Pons (tissue), 1 donor: ENCODE measurements around the gene WNT11.

Experiments used
- DNase-seq: peaks from one replicate; pipeline ENCODE4 v3.0.0-alpha.2; 2016; ENCODE audit warnings: low spot score

Gene WNT11

DNA sequence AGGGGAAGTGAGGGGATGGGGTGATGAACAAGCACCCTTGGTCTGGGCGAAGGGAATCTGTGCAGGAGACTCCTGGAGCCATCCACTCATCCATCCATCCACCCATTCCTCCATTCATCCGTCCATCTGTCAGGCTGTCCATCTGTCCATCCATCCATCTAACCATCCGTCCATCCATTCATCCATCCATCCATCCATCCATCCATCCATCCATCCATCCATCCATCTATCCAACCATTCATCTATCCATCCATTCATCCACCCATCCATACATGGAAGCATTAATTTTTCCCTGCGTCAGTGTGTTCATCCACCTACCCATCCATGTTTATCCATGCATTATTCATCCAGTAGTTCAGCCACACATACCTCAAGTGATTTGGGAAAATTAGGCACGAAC is 32.0 kb downstream of the WNT11 start:
- no peak for DNase-seq

DNA sequence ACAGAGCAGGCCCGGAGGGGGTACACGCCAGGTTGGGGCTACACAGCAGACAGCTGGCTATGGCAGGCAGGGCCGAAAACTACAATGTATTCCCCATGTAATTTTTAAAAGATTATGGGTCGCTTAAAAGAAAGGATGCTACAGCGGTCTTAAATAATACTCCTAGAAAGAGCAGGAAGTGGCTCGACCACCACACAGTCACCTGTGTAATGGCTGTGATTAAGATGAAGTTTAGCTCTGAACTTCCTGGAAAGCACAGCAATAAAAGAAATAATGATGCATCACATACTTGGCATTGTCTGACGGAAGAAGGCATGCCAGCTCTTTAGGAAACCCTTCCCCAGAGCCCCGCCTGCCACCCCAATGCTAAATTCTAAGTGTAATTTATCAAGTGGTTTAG is 32.6 kb downstream of the WNT11 start:
- no peak for DNase-seq

DNA sequence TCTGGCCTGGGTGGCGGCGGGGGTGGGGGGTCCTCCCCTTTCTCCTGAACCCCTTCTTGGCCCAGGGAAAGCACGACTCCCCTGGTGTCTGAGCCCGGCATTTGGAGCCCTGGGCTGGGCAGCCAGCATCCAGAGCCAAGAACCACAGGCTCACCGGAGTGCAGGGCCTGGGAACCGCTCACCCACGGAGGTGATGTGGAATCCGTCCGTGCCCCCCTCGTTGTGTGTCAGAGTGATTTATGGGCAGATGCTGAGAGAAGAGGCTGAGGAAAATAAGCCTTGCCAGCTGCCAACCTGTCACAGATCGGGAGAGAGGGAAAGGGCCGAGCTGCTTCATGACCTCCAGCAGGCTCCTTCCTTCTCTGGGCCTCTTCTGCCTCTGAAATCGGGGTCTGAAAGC is 33.7 kb downstream of the WNT11 start:
- DNase-seq: no peak

DNA sequence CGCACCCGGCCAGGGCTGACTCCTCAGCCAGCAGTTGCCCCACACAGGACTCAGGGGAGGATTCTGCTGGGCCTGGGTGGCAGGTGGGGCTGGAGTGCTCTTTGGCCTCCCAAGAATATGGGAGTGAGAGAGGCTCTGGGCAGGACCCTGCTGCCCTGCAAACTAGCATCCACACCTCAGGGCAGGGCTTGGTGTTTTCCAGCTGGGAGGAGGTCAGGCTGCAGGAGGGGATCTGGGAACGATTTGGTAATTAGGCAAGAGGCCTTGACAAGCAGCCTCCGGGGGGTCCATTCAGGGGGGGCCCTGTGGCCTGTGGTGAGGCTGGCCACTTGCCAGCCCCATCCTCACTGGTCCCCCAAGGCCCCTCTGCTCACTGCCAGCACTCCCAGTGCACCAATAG is 35.8 kb downstream of the WNT11 start:
- no peak for DNase-seq

DNA sequence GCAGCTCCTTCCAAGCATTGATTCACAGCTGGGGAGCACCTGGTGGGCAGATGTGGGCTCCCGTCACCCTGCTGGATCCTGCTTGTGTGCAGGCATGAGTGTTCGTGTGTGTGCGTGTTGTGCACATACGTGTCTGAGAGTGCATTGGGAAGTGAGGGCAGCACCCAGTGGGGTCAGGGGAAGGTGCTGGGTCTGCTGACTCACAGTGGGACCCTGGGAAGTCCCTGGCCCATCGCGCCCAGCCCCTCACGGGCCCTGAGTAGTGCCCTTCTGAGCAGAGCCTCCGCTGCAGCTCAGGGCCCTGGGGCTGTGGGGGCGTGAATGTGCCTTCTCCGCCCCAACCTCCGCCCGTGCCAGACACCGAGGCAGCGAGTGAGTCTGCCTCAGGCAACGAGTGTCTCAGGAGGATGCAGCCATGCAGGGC is 36.8 kb downstream of the WNT11 start:
- no peak for DNase-seq

DNA sequence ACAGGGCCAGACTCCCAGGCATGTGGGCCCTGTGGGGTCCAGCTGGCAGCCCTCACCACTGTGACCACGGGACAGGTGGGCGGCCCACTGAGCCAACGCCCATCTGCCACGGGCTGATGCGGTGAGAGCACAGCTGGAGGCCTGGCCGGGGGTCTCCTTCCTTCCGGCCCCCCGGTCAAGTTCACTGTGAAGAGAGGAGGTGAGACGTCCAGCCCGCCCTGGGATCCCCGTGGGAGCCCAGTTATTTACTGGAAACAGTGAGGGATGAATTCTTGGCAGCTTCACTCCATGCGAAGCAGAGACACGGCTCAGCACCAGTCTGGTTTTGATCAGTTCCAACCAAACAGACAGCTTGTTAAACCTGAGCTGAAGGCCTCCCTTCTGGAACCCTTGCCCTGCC is 38.7 kb downstream of the WNT11 start:
- DNase-seq: no peak

DNA sequence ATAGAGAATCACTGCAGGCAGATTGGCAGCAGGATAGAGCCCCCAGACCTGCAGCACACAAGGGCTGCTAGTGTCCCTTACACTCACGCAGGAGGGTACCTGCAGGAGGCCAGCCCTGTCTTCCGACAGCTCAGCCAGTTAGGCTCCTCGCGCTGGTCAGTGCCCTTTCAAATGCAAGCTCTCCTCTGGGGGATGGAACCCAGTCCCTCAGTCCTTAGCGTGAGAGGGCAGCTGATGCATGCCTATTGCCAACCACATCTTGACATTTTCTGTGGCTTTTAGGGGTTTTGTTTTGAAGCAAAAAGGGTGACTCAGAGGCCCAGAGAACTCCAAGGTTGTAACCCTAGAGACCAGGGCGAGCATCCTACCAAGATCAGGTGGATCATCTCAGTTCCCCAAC is 40.0 kb downstream of the WNT11 start:
- DNase-seq: no peak

DNA sequence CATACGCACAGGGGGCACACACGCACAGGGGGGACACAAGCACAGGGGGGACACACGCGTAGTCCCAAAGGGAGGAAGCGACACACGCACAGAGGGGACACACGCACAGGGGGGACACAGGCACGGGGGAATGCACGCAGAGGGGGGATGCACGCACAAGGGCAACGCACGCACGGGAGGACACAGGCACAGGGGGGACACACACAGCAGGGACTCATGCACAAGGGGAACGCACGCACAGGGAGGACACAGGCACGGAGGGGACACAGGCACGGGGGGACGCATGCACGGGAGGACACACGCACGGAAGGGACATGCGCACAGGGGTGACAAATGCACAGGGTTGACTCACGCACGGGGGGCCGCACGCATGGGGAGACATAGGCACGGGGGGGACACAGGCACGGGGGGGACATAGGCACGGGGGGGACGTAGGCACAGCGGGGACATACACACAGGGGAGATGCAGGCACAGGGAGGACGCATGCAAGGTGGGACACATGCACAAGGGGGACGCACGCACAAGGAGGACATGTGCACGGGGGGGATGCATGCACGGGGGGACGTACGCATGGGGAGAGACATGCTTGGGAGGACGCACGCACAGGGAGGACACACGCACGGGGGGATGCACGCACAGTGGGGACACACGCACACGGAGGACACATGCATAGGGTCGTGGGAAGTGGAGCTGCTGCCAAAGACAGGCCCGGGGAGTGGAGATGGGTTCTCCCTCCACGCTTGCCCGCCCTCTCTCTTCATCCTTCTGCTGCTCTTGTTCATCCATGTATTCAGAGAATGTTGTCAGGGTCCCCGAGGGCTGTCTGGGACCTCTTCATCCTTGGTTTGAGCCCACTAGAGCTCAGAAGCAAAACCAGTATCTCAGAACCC is 41.2 kb downstream of the WNT11 start:
- no peak for DNase-seq

DNA sequence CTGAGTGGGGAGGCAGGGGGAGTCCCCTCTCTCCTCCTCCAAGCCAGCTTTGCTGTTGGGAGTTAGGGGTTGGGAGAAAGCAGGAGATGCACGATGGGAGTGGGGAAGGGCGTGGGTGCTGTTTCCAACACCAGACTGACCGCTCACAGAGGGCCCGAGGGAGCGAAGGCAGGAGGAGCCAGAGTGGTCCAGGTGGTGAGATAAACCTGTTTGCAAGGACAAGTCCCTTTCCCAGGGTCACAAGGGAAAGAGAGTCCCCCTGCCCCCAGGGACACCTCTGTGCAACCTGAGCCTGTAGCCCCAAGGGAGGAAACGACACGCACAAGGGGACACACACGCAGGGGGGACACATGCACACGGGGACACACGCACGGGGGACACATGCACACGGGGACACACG is 42.2 kb downstream of the WNT11 start:
- DNase-seq: no peak

DNA sequence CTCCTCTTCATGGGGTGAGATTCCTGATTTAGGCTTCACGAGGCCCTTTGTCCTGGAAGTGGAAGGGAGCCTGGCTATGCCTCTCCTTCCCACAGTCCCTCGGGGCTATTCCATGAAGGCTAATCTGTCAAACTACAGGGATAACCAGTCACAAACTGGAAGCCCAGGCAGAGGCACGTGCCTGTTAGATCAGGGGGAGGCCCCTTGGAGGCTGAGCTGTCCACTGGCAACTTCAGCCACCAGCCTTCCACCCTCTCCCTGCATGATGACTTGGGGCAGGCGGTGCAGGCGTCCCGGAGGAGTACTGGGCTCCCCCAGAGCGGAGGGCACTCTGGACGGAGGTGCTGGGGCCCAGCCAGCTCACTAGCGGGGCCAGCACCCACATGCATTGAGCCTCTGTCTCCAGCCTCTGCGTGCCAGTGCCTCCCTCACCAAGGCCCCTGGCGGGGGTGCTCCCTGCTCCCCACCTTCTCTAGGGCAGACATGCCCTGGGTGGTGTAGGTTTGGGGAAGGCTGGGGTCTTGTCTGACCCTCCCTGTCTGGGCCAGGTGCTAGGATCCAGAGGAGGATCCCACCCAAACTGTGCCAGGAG is 42.9 kb downstream of the WNT11 start:
- no peak for DNase-seq

DNA sequence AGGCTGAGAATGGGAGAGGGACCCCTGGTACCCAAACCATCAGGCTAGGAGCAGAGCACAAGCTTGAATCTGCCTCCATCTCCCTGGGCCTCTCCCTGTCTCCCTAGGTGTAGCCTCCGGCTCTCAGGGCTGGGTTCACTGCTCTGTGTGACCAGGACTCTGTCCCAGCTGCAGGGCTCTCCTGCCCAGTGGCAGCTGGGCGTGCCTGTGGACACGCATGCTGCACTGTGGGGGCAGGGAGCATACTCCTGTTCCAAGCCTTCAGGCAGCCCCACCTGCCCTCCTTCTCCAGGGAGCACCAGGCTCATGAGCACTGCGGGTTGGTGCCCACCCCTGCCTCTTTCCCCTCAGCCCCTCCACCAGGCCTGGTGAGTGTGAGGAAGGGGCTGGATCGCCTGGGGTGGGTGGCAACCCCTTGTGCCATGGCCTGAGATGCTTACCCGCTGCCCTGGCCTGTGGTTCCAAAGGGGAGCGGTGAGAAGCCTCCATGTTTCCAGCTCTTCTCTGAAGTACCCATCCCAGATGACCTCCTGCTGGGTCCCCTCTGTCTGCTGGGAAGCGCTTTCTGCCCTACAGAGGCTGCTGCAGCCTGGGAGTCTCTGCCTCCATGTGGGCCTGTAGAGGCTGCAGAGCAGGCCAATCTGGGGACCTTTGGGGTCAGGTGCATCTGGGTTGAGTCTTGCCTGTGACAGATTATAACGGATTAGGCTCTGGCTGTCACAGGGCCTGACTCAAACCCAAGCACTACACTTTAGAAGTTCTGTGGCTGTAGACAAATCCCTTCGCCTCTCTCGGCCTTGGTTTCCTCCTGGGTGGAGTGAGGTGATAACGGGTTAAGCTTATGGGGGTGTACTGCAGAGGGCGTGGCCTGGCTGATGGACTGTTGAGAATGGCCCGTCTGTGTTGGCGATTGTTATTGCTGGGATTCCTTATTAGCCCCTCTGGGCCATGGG is 43.7 kb downstream of the WNT11 start:
- no peak for DNase-seq

DNA sequence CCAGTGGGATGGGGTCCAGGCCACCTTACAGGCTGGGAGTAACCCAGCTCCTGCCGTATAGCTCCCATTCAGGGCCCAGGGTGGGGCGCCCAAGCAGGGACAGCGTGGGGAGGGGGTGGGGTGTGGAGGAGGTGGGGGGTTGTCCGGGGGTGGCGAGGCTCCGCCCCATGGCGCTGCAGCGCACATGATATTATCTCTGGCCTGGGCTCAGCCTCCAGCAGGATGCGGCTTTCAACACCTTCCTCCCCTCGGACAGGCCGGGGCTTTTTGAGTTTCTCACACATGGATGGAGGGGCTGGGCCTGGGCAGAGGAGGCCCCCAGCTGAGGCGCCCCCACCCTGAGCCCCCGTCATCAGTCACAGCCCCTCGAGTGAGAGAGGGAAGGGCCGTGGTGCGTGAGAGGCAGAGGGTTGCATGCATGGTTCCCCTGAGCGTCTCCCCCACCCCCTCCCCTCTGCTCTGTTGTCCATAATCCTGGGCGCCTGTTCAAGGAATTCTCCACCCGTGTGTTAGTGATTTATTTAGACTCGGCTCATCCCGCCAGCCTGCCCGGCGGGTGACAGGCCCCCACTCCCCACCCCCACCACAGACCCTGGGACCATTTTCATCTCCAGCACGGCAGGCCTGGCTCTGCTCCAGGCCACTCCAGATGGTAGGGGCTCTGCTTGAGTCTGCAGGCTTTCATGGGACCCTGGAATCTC is 44.9 kb downstream of the WNT11 start:
- no peak for DNase-seq

DNA sequence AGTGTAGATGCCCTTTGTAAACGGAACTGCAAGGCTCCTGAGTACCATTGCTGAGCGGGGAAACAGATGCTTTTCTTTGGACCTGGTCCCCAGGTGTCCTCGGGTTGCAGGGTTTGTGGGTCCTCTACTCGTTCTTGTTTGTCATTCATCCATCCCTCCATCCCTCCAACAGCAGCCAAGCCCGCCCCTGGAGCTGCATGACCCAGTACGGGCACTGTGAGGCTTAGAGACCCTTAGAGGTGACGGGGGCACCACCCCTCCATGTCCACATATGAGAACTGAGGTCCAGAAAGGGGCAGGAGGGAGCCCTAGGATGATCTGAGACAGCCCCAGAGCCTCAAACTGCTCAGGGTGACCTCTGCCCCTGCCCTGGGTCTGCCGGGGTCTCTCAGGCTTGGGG is 45.4 kb downstream of the WNT11 start:
- no peak for DNase-seq

DNA sequence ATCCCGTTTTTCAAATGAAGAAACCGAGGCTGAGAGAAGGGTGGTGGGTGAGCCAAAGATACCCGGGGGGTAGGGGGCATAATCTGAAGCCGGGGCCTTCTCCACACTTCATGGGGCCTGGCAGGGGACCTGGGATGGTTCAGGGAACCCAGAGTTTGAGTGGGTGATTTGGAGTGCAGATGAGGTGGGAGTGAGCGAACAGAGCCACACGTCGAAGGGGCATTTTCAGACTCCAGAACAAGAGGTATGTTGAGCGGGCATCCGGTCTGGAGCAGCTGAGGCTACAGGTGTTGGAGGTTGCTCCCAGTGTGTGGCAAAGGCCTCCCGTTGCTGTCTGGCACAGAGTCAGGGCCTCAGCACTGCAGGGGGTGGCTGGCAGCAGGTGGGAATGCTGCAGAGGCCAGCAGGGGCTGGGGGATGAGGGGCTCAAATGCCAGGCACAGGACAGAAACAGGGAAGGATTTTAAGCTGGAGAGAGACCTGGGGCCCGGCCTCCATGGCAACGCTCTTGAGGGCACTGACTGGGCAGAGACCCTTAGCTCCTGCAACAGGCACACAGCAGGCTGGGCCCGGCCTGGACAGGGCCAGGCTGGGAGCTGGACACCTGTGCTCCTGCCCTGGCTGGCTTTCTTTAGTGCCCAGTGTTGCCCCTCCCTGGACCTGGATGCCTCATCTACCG is 46.2 kb downstream of the WNT11 start:
- no peak for DNase-seq

DNA sequence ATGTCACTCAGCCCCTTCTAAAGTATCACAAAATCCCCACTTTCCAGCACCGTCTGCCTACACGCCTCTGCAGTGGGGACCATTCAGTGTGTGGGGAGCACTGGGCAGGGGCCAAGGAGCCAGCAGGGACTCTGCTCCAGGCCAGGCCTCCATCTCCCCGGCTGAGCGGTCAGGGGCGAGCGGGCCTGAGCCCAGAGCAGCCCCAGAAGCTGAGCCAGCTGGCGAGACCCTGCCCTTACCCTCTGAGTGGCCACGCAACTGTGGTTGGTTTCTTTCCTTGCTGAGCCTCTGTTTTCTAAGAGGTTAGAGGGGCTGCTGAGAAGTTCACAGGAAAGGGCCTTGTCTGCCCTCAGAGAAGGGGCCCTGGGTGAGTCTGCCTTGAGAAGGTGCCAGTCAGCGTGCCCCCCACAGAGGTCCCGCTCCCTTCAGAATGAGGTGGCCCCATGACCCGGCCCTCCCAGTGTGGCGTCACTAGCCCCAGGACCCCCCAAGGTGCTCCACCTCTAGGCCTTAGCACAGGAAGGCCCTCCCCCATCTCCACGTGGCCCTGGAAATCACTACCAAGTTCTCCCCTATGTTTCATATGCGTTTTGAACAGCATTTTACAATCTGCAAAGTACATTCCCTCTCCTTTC is 46.9 kb downstream of the WNT11 start:
- no peak for DNase-seq

DNA sequence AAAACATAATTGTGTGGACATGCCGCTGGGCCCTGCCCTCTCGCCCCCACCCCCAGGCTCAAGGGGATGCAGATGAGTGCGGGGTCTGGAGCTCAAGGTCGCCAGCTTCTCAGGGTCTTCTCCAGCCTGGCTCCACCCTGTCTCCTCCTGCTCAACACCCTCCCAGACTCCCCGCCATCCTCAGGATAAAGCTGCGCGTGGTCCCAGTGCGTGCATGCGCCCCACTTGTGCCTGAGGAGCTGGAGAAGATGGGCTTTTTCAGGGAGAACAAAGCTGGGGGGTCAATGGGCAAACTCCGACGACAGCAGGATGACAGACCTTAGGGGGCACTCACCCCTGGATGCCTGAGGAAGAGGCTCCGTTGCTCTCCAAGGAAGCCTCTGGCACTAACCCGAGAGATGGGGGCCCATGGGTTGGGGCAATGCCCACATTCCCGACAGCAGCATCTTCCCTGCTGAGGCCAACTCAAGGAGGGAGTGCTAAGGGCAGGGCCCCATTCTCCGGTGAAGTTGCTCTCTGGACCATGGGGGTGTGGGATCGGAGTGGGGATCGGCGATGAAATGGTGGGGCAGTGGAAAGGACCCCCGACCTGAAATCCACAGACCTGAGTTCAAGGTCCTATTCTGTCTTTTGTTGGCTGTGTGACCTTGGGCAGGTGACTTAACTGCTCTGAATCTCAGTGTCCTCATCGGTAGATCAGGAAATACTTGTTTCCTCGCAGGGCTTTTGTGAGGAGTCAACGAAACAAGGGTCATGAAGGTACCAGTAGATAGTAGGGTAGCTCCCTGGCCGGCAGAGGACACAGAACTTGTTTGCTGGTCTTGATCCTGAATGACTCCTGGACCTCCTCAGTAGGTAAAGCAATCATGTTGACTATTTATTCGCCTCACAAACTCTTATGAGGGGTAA is 47.7 kb downstream of the WNT11 start:
- no peak for DNase-seq

DNA sequence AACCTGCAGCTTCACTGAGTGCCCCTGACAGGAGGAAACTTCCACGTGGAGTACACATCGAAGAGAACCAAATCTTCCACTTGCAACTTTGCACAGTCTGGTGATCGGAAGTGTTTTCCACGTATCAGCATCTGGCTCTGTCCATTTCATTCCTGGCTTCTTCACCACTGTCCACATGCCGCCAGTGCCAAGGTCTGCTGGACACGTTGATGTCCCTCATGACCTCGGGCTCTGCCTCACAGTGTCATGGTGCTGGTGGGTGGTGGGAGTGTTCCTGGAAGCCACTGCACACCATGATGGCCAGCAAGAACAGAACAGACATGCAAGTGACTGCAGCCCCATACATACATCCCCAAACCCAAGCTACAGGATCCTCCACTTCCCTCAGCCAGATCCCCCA is 48.4 kb downstream of the WNT11 start:
- no peak for DNase-seq

DNA sequence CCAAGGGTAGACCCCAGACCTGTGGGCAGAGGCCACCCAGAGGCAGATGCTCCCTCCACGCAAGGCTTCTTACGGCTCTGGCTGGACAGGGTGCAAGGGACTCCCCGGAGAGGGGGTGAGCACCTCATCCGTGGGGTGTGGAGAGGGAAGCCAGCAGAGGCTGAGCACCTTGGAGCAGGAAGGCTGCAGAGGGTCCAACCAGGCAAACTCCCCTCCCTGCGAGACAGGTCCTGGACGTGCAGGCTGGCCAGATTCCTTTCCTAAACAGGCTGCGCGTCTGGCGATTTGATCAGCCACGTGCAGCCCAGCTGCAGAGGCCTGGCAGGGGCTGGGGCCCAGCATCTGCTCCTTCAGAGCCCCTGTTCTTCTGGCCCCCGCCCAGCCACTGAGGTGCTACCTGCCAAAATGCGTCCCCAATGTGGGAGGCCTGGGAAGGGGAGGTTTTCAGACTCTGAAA is 49.3 kb downstream of the WNT11 start:
- no peak for DNase-seq

DNA sequence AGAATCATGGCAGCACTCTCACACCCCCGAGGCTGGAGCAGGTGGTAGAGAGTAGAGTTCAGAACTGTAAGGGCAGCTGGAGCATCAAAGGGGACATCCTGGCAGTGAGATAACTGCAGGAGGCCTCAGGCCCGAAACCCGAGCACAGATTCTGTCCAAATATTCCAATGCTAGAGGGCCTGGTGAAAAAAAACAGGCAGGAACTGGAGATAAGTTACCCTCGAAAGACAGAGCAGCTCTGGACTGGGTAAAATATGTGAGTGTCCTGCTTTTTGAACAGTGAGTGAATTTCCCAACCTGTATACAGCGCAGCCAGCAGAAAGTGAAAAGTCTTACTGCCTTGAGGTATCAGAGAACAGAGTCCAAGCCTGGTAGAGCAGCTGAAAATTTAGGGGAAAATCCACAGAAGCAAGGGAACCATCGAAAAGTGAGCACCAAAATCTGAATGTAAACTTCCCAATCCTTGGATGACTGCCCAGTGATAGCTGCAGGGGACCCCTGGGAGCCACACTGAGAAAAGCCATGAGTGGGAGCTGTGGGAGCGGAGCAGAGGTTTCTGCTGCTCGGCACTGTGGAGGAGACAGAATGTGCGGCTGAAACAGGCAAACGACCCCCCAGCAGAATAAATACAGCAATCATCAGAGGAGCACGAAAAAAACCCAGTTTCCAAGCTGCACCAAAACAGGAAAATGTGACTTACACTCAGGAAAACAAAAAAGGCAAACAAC is 50.6 kb downstream of the WNT11 start:
- DNase-seq: no peak
